Skin epidermis (tissue), 12 donors: ENCODE results near the gene RAB11B.
"Not testable (repeated sequence)": the region's sequence is repeated elsewhere in the genome, so short reads cannot be mapped to it uniquely, and the experiment has no call there.

Source experiments
- H3K27ac ChIP-seq, 21 experiments: fragments of 200-600 bp; sonication (generic) in 11 of 21; one replicate each; pipeline ENCODE4 v1.5.0; 2020; ENCODE audit warnings: mild to moderate bottlenecking in 3 of 21, inconsistent platforms in 2 of 21, moderate library complexity in 2 of 21
- H3K4me3 ChIP-seq, 7 experiments: fragments of 200-600 bp; sonication (generic) in 2 of 7; one replicate each; pipeline ENCODE4 v1.5.0; 2020; ENCODE audit warnings: inconsistent platforms in 2 of 7, mild to moderate bottlenecking in 2 of 7, moderate library complexity in 1 of 7

RAB11B gene

GRCh38 chr19:8389891-8390616, at the start of gene RAB11B:
RAB11B (plus strand) TSS chr19:8390360; CDS start chr19:8390417, 57 bp downstream.
- Histone ChIP-seq H3K27ac (peak within 1 kb of the TSS; percentile 96 to 100 (median 100)), H3K4me3 (peak within 1 kb of the TSS; percentile 69 to 99 (median 81))

GRCh38 chr19:8341504-8341903, 48.7 kb upstream of the RAB11B start:
- H3K4me3 ChIP-seq: not testable (repeated sequence)
- peak overlapping the region in 6 of 21 experiments; percentile 28 to 90 (median 77) for H3K27ac ChIP-seq

DNA sequence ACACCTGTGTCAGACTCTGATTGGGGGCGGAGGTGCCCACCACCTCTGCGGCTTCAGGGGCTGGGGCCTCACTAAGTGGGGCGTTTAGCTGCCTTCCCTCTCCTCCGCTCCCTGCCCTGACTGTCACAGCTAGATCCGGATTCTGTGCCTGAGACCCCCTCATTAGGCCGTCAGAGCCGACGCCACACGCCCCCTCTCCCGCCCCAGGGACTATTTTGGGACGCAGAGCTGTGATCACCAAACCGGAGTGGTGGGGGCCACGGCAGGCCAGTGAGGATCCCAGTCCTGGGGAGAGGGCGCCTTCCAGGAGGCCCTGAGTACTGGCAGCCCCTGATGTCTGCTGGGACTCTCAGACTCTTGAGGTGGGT, 47.9 kb upstream of the RAB11B start:
- peak overlapping the region in 15 of 21 experiments; percentile 28 to 90 (median 72) for H3K27ac ChIP-seq
- H3K4me3 ChIP-seq: peak overlapping the region in 6 of 7 experiments; percentile 5 to 42 (median 34)

GRCh38 chr19:8342684-8343482, 47.3 kb upstream of the RAB11B start, which contains the start of gene KANK3:
KANK3 (minus strand) TSS chr19:8343262; CDS start chr19:8337828, 5,434 bp downstream.
- Histone ChIP-seq H3K27ac (peak within 1 kb of the TSS in 18 of 21 experiments; percentile 37 to 90 (median 73)), H3K4me3 (peak within 1 kb of the TSS; percentile 31 to 44 (median 35))

- peak overlapping the region in 2 of 7 experiments; percentile 42 to 44 for H3K4me3 ChIP-seq
- H3K27ac ChIP-seq: no peak overlapping the region
Observed at GRCh38 chr19:8343483-8343844, 46.7 kb upstream of the RAB11B start.

DNA sequence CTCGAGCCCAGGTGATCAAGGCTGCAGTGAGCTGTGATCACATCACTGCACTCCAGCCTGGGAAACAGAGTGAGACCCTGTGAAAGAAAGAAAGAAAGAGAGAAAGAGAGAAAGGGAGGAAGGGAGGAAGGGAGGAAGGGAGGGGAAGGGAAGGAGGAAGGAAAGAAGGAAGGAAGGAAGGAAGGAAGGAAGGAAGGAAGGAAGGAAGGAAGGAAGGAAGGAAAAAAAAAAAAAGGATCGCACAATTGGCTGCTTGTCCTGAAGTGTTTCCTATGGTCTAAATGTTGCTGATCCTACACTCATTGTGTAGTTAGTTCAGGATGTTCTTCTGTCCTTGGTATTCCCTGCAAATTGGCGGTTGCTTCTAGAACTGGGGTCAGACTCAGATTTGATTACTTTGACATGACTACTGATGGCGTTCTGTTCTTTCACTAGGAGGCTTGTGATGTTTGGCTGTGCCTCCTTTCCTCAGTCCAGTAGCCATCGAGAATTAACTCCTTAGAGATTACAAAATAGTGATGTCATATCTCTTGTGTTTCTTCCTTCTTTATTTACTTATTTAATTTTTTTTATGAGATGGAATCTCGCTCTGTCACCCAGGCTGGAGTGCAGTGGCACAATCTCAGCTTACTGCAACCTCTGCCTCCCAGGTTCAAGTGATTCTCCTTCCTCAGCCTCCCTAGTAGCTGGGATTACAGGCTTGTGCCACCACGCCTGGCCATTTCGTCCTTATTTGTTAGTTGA, 40.4 kb upstream of the RAB11B start:
- not testable (repeated sequence) for H3K4me3 ChIP-seq, H3K27ac ChIP-seq

- H3K27ac ChIP-seq: no peak overlapping the region
- no peak overlapping the region for H3K4me3 ChIP-seq
Observed at GRCh38 chr19:8352134-8352827, 37.9 kb upstream of the RAB11B start.

GRCh38 chr19:8352845-8353244, 37.3 kb upstream of the RAB11B start:
- H3K4me3 ChIP-seq, H3K27ac ChIP-seq: not testable (repeated sequence)

DNA sequence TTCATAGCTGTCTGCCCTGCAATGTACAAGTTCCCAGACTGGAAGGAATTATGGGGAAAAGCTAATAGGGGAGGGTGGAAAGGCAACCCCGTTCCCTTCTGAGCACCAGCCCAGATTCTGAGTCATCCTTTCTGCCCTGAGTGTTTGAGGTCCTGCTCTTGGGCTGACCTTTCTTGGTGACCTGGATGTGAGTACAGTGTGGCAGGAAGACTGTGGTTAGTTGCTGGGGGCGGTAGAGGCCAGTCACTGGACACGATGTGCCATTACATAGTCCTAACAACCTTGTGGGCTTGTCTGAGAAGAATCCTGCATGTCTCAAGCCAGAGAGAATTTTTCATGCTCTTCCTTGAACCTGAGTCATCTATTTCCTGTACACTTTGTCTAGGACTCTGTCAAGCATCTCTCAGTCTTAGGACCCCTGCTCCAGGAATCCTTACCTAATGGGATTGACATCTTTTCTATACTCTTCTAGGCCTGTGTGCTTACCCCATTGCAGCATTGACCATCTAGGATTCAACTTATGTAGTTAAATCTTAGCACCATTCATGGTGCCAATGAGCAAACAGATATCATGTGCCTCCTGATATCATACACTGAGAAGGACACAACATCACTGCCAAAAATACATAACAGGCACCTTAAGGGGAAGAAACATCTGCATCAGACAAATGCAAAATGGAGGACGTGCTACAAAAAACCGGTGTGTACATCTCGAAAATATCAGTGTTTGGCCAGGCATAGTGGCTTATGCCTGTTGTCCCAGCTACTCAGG, 34.3 kb upstream of the RAB11B start:
- no peak overlapping the region for H3K4me3 ChIP-seq
- H3K27ac ChIP-seq: peak overlapping the region in 3 of 21 experiments; percentile 7 to 34 (median 32)

GRCh38 chr19:8357007-8357521, 33.1 kb upstream of the RAB11B start:
- H3K27ac ChIP-seq: no peak overlapping the region
- no peak overlapping the region for H3K4me3 ChIP-seq

- Histone ChIP-seq H3K27ac (no peak overlapping the region), H3K4me3 (no peak overlapping the region)
Observed at GRCh38 chr19:8358948-8359347, 31.2 kb upstream of the RAB11B start.

DNA sequence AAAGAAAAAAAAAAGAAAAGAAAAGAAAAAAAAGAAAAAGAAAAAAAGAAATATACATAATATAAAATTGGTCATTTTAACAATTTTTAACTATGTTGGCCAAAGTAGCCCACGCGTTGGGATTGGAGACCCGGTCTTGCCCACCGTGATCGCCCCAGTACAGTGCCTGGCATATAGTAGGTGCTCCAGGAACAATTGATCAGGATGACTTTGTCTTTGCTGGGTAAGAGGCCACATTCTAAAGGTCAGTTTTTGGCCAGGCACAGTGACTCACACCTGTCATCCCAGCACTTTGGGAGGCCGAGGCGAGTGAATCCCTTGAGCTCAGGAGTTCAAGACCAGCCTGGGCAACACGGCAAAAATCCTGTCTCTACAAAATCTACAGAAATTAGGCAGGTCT, 30.0 kb upstream of the RAB11B start:
- Histone ChIP-seq H3K4me3 (no peak overlapping the region), H3K27ac (no peak overlapping the region)

- H3K27ac ChIP-seq: peak overlapping the region in 19 of 21 experiments; percentile 36 to 87 (median 72)
Observed at GRCh38 chr19:8361921-8362793, 28.0 kb upstream of the RAB11B start.

DNA sequence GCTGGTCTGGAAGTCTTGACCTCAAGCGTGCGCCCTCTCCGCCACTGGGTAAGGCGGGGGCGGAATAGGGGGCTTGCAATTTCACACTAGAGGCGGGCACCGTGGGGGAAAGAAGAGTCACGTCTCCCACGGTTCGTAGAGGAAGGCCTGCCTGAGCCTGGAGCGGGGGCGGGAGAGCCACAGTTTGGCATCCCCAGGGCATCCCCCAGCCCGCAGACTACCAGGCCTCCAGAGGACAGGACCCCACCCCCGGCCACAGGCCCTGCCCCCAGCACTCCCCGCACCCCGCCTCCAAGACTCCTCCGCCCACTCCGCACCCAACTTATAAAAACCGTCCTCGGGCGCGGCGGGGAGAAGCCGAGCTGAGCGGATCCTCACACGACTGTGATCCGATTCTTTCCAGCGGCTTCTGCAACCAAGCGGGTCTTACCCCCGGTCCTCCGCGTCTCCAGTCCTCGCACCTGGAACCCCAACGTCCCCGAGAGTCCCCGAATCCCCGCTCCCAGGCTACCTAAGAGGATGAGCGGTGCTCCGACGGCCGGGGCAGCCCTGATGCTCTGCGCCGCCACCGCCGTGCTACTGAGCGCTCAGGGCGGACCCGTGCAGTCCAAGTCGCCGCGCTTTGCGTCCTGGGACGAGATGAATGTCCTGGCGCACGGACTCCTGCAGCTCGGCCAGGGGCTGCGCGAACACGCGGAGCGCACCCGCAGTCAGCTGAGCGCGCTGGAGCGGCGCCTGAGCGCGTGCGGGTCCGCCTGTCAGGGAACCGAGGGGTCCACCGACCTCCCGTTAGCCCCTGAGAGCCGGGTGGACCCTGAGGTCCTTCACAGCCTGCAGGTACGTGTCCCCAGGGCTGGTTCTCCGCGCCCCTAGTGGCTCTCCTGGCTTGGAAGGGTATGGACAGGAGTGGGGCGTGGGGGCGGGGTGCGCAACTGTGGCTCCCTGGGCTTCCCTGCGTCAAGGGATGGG, 26.1 kb upstream of the RAB11B start, which contains the start of gene ANGPTL4:
Gene ANGPTL4 (plus strand): TSS at position 353 of the 969 bp plus-strand sequence. CDS start 167 bp downstream, at position 520.
- Histone ChIP-seq H3K4me3 (peak within 1 kb of the TSS; percentile 33 to 68 (median 42)), H3K27ac (peak within 1 kb of the TSS in 20 of 21 experiments; percentile 26 to 87 (median 72))

More at GRCh38 chr19:8361921-8362793, 28.0 kb upstream of the RAB11B start:
- H3K4me3 ChIP-seq: no peak overlapping the region

- H3K4me3 ChIP-seq: peak overlapping the region in 2 of 7 experiments; percentile 14
- peak overlapping the region in 1 of 21 experiments; percentile 50 for H3K27ac ChIP-seq
Observed at GRCh38 chr19:8366121-8366581, 24.0 kb upstream of the RAB11B start.

- Histone ChIP-seq H3K27ac (peak overlapping the region in 8 of 21 experiments; percentile 14 to 72 (median 50)), H3K4me3 (peak overlapping the region in 3 of 7 experiments; percentile 3 to 8 (median 6))
Observed at GRCh38 chr19:8366961-8367326, 23.2 kb upstream of the RAB11B start.
